Fibroblast of skin of left quadriceps (primary cell): ENCODE results near the gene MYPOP.

ENCODE experiments used
- DNase-seq, 2 experiments: peaks; one replicate each; pipeline ENCODE4 v3.0.0-alpha.2; 2013; ENCODE audit warnings: low read depth in 2 of 2

MYPOP gene

DNA sequence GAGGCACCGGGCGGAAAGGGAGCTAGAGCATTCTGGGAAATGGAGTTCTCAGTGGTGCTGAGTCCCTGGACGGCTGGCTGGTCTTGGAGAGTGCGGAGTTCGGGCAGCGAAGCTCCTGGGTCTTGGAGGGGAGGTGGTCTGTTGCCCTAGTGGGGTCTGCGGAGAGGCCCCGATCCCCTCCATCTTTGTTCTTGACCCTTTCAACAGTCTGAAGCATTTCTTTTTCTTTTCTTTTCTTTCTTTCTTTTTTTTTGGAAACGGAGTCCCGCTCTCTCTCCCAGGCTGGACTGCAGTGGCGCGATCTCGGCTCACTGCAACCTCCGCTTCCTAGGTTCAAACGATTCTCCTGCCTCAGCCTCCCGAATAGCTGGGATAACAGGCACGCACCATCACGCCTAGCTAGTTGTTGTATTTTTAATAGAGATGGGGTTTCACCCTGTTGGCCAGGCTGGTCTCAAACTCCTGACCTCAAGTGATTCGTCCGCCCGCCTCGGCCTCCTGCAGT lies 39.0 kb downstream of the MYPOP start:
- no peak for DNase-seq

DNA sequence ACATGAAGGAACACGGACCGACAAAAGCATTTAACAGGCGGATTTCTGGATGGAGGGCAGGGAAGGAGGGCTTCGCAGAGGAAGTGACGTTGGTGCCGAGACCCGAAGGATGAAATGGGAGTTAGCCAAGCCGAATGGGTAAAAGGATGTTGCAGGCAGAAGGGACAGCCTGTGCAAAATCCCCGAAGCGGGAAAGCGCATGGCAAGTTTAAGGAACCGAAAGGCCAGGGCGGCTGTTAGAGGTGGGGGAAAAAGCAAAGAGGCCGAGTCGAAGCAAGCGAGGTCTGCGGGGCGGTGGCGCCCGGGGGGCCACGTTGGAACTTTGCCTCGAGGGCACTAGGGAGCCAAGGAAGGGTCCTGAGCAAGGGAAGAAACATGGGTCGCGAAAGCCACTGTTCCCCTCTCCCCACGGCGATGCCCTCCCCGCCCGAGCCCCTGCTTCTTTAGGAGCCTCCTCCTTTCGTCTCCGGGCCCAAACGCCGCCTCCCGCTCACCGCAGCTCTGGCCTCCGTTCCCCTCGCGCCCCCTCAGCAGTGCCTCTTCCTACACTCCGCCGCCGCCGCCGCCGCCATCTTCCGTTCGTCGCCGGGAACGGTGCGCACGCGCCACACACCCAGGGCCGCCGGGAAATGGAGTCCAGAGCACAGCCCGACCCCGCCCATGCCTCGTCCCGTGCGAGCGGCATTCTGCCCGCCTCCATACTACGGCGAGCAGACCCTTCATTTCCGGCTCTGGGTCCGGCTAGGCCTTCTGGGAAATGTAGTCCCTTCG lies 39.7 kb downstream of the MYPOP start, which contains the start of gene SYMPK:
SYMPK (minus strand) TSS at position 584 of the 771 bp plus-strand sequence. CDS start 8,652 bp downstream, outside the sequence.
- DNase-seq = peak; percentile 96 to 97

DNA sequence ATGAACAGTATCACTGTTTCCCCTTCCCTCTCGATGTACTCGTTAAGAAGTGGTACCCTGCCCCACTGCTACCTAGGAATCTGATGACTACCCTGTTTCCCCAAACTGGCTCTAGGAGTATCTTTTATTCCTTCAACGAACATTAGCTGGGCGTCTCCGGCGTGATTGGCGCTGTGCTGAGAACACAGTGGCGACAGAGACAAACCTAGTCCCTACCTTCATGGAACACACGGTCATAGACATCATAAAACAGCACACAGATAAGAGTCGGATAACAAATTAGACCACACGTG lies 40.2 kb downstream of the MYPOP start:
- DNase-seq = no peak

DNA sequence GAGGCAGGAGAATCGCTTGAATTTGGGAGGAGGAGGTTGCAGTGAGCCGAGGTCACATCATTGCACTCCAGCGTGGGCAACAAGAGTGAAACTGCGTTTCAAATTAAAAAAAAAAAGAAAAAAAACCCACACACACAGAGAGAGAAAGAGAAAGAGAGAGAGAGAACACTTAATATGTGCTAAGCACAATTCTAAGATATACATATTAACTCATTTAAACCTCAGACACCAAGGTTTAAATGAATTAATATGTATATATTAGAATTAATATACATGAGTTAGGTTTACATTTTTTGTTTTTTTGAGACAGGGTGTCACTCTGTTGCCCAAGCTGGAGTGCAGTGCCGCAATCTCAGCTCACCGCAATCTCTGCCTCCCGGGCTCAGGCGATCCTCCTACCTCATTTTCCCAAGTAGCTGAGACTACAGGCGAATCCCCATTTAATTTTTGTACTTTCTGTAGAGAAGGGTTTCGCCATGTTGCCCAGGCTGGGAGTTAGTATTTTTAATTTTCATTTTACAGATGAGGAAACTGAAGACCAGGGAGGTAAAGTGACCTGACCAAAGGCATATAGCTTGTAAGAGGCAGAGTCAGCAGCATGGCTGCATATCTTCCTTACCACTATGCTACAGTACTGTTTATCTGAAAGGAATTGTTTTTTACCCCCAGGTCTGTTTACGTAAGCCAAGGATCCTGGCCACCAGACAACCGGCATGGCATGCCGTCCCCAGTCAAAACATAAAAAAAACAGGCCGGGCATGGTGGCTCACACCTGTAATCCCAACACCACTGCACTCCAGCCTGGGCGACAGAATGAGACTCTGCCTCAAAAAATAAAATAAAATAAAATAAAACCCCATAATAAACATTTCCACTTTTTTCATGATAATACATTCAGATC lies 41.8 kb downstream of the MYPOP start:
- no peak for DNase-seq

DNA sequence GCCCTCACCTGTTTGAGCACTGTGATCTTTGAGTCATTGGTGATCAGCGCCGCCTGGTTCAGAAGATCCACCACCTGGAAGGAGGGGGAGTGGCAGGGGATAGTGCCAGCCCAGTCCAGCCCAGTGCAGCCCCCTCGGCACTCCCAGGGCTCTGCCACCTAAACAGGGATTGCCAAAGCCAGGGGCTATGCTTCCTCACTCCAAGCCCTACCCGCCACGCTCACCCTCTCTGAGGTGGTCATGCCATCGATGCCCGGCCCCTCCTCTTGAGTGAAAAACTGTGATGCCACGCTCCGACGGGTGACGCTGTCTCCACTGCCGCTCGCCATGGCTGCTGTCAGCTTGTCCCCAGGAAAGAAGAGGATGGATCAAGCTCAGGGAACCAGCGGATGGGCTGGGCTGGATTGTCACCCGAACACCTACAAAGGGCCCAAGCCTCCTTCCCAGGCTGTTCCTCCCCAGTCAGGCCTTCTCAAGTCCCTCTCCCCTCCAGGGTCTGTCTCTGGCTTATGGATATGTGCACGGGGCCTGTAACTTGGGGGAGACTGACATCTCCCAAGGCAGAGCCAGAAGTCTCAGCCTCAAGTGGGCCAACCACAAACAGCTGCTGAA lies 48.1 kb downstream of the MYPOP start:
- DNase-seq = no peak

DNA sequence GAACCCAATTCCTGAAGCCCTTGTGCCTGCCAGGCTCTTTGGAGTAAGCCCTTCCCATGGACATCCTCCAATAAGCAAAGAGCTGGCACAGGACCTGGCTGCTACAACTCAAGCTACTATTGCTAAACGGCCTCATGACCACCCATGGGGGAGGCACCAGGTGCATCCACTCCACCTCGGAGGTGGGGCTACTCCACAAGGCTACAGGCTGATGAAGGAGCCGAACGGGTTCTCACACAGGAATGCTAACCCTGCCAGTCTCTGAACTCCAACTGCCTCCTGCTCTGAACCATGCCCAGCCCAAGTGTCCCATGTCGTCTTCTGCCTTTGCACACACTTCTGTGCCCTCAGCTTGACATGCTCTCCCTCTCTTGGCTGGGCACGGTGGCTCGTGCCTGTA lies 49.4 kb downstream of the MYPOP start:
- DNase-seq = no peak

DNA sequence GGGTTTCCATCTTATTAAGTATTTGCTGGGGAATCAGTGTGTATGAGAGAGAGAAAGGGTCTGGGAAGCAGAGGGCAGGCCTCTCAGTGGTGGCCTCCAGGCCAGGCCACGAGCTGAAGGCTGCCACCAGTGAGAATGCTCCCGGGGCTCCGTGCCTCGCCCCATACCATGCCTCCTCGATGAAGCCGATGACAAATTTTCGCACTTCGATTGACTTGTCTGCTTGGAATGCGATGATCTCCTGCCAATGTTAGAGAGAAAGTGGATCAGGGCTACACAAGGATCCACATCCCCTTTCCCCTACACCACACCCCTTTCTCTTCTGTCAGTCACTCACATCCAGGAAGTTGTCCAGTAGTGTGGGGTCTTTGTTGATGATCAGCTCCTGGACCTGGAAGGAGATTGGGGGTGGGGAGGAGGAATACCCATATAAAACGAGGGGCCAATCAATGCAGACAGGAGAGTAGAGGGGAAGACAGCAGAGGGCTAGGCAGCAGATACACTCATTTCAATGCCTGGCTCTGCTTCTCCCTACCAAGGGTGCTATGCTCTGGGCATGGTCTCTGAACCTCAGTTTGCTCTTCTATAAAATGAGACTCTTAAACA lies 50.2 kb downstream of the MYPOP start:
- DNase-seq = no peak

DNA sequence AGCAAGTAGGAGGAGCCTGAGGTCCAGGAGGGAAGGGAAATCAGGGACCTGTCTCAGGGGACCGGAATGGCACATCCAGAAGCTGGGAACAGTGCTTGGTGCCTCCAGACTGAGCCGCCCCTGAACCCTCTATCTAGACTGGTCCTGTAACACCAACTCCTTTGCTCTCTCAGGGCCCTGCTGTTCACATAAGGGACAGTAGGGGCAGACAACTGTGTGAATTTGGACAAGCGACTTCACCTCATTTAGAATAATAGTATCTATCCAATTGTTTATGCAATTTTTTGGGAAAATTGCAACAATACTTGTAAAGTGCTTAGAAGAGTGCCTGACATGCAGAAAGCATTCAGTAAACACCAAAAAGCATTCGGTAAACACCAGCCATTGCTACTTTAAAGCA lies 53.5 kb downstream of the MYPOP start:
- no peak for DNase-seq

DNA sequence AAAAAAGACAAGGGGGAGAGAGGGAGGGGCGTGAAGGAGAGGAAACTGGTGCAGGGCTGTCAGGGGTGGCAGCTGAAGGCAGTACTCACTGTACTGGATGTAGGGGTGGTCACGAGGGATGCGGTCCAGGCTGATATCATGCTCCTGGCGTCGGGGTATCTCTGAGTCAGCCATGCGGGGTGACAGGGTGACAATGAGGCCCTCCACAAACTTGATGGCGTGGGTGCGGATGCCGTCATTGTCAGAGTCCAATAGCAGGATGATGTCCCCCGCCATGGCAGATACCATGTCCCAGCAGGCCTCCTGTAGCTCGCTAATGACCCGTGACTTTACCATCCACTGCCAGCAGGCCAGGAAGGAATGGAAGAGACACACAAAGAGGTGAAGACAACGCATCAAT lies 54.8 kb downstream of the MYPOP start:
- no peak for DNase-seq

DNA sequence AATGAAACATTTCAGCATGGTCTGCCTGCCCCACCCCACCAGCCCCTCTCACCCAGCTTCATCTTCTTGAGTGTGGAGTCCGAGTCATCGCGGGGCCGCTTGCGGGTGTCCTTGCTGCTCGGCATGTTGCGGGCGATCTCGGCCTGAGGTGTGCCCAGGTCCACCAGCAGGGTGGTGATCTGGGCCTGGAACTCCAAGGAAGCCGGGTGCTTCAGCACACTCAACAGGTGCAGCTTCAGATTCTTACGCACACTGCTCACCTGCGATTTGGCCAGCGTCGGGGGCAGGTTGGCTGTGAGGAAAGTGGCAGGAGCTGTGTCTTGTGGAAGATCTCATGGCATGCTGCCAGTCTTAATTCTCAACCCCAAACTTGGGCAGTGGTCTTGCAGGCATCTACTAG lies 60.2 kb downstream of the MYPOP start:
- DNase-seq = no peak
